Posterior cingulate gyrus (tissue), 11 donors: ENCODE measurements around the gene GRPEL2.
A peak's percentile ranks its signal among the peaks of the same experiment; 100 is the strongest.
"Not testable (repeated sequence)": the region's sequence is repeated elsewhere in the genome, so short reads cannot be mapped to it uniquely, and the experiment has no call there.

ENCODE experiments used
- DNase-seq, 10 donors: peaks; one replicate each; pipeline versions ENCODE4 v3.0.0 to v3.0.0-alpha.2; 2020 to 2021; ENCODE audit warnings: mixed read lengths in 3 of 10
- intact Hi-C: fragments of 100-400 bp; cut with DNase I; formaldehyde crosslinking; loops from one replicate; pipeline ENCODE4 v1.15.1; 2023

Gene GRPEL2

GRCh38 chr5:149389552-149390495, 44.5 kb downstream of the GRPEL2 start:
- DNase-seq = peak in 1 of 10 donors; percentile 18
- intact Hi-C loops = no loop called here

- DNase-seq = peak in 1 of 10 donors; percentile 78
- intact Hi-C loops = not testable (repeated sequence)
These were observed 45.8 kb downstream of the GRPEL2 start for GRCh38 chr5:149391076-149391475.

GRCh38 chr5:149391524-149391923, 46.2 kb downstream of the GRPEL2 start:
- DNase-seq = peak in 1 of 10 donors; percentile 36
- intact Hi-C loops = no loop called here

DNA sequence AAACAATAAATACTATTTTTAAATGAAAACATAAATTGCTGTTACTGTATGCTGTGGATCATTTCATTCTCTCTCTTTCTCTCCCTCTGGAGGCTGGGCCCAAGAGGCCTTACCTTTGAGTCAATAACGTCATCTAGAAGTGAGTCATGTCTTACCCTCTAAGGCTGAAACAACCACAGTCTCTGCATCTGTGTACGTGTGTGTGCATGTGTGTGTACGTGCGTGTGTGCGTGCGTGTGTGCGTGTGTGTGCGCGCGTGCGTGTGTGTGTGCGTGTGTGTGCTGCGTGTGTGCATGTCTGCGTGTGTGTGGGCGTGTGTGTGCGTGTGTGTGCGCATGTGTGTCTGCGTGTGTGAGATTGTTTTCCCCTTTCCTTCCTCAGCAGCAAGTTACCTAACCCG, 47.4 kb downstream of the GRPEL2 start:
- intact Hi-C loops = no loop called here
- DNase-seq = peak in 1 of 10 donors; percentile 26

GRCh38 chr5:149394996-149395395, 49.7 kb downstream of the GRPEL2 start:
- intact Hi-C loops, DNase-seq: not testable (repeated sequence)

- intact Hi-C loops = no loop called here
- peak in 1 of 10 donors; percentile 34 for DNase-seq
These were observed 52.2 kb downstream of the GRPEL2 start for GRCh38 chr5:149397530-149397929.

DNA sequence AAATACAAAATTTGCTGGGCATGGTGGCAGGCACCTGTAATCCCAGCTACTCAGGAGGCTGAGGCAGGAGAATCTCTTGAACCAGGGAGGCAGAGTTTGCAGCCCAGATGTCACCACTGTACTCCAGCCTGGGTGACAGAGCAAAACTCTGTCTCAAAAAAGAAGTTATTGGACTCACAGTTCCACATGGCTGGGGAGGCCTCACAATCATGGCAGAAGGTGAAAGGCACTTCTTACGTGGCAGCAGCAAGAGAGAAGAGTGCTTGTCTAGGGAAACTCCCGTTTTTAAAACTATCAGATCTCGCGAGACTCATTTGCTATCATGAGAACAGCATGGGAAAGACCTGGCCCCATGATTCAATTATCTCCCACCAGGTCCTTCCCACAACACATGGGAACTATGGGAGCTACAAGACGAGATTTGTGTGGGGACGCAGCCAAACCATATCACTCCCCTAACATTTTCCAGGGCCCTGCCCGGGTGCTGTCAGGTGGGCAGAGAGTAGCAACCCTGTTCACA, 53.5 kb downstream of the GRPEL2 start:
- intact Hi-C loops = not testable (repeated sequence)
- DNase-seq = peak in 1 of 10 donors; percentile 9

DNA sequence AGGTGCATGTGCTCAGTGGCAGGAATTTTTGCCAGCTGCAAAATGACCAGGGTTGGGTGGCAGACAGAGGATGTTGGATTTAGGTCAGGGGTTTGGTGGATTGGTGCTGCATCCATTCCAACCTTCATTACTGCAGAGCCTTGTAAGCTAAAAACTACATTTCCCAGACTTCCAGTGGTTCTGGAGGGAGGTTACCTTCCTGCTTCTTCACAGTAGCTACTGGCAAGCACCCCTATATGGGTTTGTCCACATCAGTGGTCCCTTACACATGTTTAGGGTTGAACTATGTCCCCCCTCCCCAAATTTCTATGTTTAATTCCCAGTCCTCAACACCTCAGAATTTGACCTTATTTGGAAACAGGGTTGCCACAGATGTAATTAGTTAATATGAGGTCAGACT, 54.5 kb downstream of the GRPEL2 start:
- DNase-seq = no peak
- intact Hi-C loops = no loop called here

DNA sequence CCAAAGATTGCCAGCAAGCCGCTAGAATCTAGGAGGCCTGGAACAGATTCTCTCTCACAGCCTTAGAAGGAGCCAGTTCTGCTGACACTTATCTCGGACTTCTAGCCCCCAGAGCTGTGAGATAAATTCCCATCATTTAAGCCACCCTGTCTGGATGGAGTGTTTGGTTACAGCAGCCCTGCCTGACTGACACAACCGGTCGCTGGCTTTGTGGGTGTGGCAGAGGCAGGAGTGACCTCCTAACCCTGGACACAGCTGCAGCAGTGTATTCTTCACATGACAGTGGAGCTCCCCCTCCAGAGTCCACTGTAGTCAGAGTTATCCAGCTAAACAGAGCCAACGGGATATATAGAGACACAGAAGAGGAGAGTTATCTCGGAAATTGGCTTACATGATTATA, 55.0 kb downstream of the GRPEL2 start:
- intact Hi-C loops = no loop called here

DNA sequence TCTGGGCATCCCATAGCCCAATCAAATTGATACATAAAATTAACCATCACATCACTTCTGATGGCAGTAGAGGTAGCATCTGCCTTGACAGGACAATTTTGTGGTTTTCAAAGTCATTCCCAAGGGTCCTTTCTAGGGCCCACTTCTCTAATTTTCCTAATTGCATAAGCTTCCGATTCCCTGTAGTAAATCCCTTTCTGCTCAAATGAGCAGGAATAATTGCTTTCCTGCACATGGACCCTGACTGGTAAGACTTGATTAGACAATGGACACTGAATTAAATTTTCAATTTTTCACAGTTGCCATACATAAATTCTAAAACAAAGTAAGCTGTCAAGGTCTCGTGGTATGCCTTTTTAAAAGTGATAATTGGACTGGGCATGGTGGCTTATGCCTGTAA, 55.8 kb downstream of the GRPEL2 start:
- no peak for DNase-seq
- intact Hi-C loops = no loop called here

More for the DNA sequence above, 55.0 kb downstream of the GRPEL2 start:
- DNase-seq = peak in 1 of 10 donors; percentile 6

DNA sequence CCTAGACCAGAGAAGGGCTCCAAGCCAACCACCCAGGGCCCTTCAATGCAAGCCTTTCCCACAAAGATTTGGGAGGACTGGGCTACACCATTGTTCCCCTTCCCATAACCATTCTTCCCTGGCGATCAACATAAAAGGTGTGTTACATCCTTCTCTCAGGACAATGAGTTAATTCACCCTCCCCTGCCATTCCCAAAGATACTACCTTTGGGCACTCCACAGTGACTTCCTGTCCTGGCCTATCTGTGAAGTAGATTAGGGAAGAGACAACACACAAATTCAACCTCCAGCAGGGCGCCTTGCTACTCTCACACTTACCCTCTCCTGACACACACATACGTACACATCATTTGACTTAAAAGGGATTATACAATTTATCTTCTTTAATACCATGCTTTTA, 57.0 kb downstream of the GRPEL2 start:
- intact Hi-C loops = no loop called here
- no peak for DNase-seq
